Astrocyte of the hippocampus (primary cell): ENCODE measurements around the gene AGR2.
"Not testable (repeated sequence)": the region's sequence is repeated elsewhere in the genome, so short reads cannot be mapped to it uniquely, and the experiment has no call there.

Experiments
- DNase-seq: peaks from one replicate; pipeline ENCODE4 v3.0.0; 2011; ENCODE audit warnings: low read depth, low spot score

The AGR2 gene

DNA sequence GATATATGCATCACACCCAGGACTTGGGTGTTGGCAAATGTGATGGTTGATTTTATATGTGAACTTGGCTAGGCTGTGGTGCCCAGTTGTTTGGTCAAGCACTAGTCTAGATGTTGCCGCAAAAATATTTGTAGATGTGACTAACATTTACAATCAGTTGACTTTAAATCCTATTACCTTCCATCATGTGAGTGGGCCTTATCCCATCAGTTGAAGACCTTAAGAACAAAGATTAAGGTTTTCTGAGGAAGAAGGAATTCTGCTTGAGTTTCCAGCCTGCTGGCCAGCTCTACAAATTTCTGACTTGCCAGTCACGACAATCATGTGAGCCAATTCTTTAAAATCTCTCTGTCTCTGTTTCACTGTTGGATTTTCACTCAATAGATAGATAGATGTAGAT is 30.9 kb downstream of the AGR2 start:
- no peak for DNase-seq

DNA sequence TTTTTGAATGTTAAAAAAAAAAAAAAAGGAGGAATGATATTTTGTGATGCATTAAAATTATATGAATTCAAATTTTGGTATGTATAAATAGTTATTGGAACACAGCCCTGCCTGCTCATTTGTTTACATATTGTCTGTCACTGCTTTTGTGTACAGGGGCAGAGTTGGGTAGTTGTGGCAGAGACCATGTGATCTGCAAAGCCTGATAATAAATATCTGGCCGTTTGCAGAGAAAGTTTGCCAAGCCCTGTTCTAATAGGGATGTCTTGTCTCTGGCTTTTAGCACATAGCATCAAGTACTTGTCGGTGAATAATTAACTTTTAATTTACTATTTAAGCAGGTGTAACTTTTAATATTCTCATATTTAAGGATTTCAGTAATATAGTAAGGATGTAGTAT is 31.5 kb downstream of the AGR2 start:
- DNase-seq: no peak

DNA sequence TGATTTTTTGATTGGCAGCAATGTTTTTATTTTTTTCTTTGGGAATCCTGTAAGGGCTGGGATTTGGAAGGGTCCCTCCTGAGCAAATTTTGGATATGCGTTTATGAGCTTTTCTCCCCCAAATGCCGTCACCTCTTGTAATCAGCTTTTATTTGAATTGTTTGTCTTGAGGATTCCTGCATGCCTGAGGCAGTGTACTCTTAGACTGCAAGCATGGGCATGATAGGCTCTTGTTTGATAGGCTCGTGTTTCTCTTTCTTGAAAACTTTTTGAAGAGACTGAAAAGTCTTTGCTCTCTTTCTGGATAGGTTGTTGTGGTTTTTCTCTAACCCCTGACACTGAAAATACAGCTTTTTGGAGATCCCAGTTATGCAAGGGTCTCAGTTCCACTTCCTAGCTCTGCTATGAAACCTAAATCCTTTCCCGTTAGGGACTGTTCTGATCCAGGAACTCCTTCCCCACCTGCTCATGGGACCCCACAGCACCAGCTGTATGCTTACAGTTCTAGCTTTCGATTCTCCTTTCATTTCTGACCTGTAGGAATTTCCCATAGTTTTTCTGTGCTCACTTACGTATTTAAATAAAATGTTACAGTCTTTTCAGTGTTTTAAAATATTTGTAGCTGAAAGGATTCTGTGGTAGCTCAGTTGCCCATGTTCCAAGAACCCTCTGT is 34.0 kb downstream of the AGR2 start:
- DNase-seq: no peak

DNA sequence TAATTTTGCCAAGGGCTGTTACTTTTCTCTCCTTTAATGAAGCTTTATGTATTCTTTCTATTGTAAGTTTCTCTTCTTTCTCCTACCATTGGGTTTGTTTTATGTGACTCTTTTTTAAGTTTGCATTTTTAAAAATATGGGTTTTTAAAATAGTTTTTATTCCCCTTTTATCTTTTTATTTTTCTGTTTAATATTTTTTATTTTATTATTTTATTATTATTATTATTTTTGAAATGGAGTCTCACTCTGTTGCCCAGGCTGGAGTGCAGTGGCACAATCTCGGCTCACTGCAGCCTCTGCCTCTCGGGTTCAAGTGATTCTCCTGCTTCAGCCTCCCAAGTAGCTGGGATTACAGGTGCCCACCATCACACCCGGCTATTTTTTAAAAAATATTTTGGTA is 34.8 kb downstream of the AGR2 start:
- DNase-seq: not testable (repeated sequence)

DNA sequence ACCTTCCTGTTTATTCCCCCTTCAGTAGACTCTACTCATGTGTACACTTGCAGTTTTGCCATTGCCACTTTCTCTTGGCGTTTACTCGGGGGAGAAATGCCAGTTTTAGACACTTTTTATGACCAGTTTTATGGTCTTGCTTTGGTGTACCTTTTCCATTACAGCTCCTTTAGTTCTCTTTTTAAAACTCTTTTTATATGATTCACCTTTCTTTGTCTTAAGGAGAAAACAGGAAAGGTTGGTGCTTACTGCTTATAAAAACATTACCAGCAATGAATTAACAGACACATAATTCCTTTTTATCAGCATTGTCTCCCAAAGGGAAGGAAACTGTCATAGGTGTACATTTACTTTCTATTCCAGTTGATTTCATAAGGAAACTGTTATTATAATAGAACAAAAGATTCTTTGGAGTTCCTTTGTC is 39.4 kb downstream of the AGR2 start:
- no peak for DNase-seq

DNA sequence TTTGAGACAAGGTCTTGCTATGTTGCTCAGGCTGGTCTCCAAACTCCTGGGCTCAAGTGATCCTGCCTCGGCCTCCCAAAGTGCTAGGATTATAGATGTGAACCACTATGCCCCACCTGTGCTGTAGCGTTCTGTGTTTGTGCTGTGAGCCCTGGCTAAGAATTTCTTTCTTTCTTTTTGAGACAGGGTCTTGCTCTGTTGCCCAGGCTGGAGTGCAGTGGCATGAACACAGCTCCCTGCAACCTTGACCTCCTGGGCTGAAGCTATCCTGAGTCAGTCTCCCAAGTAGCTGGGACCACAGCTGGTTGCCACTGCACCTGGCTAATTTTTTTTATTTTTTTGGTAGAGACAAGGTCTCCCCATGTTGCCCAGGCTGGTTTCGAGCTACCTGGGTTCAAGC is 39.9 kb downstream of the AGR2 start:
- DNase-seq: no peak

DNA sequence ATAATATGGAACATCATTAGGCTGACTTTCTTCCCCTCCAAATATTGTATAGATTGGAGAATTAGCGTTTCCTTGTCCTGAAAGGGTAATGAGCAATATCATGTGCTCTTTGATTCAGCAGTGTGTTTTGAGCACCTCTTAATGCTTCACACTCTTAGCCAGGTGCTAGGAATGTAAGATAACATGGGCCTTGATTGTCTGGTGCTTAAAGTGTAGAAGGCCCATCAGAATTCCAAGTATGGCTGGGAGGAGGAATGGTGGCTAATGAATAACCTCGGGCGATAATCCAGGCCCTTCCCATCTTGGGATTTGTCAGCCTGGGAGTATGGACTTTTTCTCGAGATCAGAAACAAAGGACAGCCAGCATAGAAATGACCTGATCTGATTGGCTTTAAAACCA is 42.6 kb downstream of the AGR2 start:
- DNase-seq: no peak

DNA sequence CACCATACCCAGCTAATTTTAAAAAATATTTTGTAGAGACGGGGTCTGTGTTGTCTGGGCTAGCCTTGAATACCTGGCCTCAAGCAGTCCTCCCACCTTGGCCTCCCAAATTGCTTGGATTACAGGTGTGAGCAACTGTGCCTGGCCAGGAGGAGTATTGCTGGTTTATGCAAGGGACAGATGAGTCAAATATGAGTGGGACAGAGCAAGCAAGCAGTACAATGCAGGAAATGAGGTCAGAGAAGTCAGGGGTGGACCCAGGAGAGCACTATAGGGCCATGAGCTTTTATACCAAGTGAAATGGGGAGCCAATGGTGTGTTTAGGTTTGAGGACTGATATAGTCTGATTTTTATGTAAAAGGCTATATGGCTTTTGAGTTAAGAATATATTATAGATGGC is 45.0 kb downstream of the AGR2 start:
- DNase-seq: no peak

DNA sequence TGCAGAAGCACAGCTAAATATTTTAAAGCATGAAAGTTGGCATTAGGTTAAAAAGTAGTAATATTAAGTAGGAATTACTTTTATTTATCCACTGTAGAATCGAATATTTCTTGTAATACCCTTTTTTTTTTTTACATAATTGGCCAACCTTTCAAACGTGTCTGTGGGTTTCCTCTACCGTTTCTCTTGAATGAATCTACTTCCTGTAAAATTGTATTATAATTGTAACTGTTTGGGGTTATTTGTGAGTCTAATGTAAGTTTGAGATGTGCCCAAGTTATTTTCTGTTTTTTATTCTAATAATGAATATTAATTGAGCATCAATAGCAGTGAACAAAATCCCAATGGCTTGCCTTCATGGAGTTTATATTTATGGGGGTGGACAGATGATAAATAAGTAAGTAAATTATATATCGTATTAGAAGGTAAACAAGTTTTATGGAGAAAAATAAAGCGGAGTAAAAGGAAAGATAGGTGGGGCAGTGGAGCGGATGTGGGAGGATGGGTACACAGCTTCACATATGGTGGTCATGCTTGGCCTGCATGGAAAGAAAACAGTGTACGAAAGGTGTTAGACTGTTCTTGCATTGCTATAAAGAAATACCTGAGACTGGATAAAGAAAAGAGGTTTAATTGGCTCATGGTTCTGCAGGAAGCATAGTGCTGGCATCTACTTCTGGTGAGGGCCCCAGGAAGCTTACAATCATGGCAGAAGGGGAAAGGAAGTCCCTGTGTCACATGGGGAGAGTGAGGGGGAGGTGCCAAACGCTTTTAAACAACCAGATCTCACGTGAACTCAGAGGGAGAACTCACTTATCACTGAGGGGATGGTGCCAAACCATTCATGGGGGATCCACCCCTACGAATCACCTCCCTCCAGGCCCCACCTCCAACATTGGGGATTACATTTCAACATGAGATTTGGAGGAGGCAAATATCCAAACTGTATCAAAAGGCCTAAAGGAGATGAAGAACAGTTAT is 45.9 kb downstream of the AGR2 start:
- no peak for DNase-seq

DNA sequence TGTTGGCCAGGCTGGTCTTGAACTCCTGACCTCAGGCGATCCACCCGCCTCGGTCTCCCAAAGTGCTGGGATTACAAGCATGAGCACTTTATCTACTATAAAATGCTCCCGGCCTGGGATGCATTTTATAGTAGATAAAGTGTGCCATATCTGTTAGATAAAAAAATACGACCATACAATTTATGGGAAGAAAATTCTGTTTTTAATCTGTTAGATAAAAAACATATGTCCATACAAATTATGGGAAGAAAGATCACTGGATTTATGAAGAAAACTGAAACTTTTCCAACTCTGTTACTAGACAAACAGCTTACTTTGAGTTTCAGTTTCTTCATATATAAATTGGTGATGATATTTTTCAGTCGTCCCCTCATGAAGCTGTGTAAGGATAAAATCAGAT is 46.8 kb downstream of the AGR2 start:
- no peak for DNase-seq

DNA sequence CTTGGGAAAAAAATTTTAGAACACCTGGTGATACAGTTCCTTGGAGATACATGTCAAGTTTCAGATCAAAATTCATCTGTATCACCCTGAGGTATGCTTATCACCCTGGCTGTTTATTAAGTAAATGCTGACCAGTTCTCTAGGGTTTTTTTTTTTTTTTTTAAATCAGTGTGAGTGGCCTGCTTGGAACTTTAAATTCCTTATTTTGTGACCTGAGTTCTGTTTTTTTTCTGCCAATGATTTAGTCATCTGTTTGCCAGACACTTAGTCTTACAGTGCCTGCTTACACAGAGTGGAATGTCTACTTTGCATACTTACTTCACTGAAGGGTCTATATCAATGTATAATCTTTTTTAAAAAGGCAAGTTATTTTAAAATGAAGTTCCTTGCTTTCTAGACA is 49.4 kb downstream of the AGR2 start:
- peak; percentile 59 for DNase-seq

DNA sequence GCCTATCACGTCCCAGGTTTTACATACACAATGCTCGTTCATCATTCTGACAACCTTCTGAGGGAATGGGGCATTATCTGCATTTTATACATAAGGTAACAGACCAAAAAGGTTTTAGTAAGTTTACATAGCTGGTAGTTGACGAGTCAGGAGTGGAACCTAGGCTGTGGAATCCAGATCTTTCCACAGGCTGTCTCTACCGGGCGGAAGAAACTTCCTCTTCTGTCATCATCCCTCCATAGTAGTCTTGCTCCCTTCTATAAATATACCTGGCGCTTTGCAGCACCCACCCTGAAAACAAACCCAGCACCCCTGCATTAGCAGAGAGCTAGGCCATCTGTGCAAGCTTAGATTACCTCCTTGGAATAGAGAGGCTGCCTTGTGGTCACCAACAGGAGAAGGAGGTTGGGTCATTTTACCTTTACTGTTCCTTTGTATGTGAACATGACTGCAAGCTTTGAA is 49.9 kb downstream of the AGR2 start:
- peak; percentile 35 for DNase-seq

DNA sequence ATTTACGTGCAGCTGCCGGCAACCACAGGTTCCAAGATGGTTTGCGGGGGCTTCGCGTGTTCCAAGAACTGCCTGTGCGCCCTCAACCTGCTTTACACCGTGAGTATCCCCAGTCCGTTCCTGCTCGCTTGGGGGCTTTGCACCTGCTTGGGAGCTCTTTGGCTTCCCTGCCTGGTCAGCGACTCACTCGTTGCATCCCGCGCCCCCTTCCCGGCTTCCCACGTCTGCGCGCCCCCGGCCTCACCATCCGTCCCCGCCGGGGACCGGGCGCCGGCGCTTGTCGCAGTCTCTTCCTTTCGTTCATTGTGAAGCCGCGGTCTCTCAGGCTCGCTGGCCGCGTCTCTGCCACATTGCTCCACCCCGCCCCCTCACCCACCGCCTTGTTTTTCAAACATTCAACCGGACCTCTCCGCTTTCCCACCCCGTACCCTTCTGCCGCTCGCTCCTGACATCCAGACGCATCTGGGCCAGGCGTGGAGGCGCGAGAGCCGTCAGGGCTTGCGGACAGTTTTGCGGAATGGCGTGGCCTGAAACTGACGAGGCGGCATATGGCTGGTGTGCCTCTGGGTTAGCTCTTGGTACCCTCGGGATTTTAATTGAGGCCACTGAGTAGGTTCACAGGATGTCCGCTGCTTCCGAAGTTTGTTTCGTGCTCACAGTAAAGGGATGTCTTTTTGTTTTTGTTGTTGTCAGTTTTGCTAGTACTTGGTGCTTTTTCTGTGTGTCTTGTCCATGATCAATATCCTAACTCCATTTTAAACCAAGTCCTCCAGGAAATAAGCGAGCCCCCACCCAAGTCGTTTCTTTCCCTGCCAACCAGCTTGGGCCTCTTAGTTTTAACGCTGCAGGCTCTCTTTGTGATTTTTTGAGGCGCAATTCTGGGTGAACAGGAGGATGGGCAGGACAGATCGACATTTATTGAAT is 50.6 kb downstream of the AGR2 start:
- DNase-seq: peak; percentile 66

DNA sequence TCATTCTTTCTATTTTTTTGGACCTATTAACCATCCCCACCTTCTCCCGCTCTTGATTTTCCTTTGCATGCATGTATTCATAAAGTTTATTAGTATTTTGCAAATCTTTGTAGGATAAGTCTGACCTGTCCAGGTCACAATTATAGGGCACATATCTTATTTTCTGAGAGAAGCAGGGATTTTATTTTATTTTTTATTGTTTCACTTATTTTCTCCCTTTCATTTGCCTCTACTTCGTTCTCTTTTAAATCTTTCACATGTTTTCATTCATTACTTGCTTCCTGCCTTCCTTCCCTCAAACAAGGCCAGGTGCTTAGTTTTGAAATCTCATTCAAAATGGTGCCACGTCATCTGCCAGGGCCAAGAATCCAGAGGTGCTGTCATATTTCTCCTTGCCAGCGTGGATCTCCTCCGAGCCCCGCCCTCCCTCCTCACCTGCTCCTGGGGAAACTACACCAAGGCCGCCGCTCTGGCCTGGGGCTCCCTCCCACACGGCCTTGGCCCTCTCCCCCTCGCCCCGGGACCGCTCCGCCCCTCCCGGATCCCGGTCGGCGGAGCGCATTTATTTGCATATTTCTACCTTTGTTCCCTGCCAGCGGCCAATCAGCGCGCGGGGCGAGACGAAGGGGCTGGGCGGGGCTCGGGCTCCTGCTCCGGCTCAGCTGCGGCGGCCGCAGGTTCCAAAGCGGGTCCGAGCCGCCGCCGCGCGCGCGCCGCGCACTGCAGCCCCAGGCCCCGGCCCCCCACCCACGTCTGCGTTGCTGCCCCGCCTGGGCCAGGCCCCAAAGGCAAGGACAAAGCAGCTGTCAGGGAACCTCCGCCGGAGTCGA is 51.5 kb downstream of the AGR2 start, which contains the start of gene TSPAN13:
TSS of gene TSPAN13 (plus strand) at position 654 of the 830 bp plus-strand sequence. CDS start 213 bp downstream, outside the sequence.
- peak; percentile 95 for DNase-seq

DNA sequence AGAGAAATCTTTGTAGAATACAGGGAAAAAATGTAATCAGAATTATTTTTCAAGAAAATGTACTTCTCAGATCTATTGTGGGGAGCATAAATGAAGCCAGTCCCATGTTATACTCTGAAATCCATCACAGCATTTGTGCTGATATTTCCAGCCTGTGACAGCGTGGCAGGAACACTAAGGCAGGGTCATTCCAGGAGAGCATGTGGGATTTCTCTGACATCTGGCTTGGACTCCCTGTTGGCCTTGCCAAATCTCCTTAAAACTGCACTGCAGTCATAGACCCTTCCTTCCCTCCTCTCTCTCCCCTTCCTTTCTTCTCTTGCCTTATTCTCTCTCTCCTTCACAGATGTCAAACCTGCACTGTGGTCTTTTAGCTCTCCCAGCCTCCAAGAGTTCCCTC is 57.7 kb downstream of the AGR2 start:
- no peak for DNase-seq

DNA sequence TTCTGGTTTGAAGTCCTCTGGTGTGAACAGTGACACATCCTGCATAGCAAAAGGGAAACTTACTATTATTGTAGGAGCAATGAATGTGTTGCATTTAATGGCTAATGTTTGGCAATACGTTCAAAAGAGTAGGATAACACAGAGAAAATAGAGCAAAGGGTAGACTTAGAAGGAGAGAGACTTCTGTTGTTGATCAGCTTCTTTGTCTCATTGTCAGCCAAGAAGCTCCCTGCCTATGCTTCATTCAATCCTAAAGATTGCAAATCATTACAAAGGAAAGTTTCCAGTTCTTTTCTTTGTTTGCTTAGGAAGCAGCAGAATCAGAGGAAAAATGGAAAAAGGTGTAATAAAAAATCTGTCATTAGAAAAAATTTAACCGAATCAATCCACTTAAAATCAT is 59.2 kb downstream of the AGR2 start:
- DNase-seq: no peak

DNA sequence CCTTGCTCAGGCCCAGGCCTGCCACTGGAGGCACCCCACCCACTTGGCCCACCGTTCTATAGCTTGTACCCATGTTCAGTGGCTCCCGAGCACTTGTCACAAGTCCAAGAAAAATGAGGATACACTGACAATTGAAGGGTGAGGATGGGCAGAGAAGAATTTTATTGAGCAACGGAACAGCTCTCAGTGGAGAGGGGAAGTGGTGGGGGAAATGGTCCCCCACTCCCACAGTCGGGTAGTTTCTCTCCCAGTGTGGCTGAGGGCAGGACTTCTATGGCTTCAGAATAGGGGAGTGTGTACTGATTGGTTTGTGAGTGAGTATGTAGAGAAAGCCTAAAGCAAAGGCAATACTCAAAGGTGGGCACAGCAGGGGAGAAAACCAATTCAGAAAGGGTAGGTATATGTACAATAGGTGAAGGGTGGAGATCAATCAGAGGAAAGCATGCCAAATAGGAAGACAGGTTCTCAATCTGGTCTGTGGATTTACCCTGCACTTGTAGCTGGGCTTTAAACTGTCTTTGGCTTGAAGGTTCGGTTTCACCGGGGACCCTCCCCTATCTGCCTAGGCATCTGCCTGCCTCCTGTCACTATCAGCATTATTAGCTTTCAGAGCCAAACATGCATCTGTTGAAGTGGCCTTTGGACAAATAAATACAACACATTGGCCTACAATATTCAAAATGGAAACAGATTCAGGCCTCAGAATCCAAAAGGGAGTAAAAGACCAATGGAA is 60.1 kb downstream of the AGR2 start:
- DNase-seq: no peak

DNA sequence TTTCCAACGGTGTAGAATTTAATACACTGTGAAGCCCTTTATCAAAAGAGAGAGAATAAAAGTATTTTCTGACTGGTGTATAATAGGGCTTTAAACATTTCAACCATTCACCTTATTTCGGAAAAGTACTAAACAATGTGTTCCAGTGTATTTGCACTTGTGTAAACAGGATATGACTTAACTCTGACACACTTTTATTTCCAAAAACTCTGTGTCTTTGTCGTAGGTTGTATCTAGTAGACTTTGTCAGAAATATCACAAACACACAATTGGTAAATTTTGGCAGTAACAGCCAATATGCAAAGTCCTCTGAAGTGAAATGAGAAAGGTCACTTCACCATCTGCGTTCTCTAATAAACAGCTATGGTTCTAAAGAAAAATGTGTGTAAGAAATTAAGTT is 61.6 kb downstream of the AGR2 start:
- no peak for DNase-seq

DNA sequence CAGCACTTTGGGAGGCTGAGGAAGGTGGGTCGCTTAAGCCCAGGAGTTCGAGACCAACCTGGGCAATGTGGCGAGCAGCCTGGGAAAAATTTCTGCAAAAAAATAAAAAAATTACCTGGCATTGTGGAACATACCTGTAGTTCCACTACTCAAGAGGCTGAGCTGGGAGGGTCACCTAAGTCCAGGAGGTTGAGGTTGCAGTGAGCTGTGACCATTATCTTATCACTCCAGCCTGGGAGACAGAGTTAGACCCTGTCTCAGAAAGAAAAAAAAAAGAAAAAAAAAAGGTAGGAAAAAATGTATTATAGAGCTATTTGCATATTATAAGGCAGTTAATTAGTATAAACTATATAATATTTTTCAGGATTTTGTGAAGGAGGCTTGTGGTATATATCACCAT is 62.3 kb downstream of the AGR2 start:
- DNase-seq: no peak
